LHCN-M2 (cell line): Measurements from ENCODE around the gene GLIS1. TPM values are rescaled to one million over a fixed set of nuclear protein-coding genes. Genes with fewer than 3 reads are reported as not detected.
"Not testable (repeated sequence)": the region's sequence is repeated elsewhere in the genome, so short reads cannot be mapped to it uniquely, and the experiment has no call there.

Experiments used
- DNase-seq: peaks from one replicate; pipeline ENCODE4 v3.0.0-alpha.2; 2012; ENCODE audit warnings: low read depth
- total RNA-seq: library from RNA; depleted of rRNA; stranded (reverse); fragments of >200 nt; gene quantifications from 2 replicates; pipeline ENCODE4 v1.2.3, GENCODE V29; 2014

Gene GLIS1
- total RNA-seq, 1 experiment from 2014 or later = 3.7 TPM

DNA sequence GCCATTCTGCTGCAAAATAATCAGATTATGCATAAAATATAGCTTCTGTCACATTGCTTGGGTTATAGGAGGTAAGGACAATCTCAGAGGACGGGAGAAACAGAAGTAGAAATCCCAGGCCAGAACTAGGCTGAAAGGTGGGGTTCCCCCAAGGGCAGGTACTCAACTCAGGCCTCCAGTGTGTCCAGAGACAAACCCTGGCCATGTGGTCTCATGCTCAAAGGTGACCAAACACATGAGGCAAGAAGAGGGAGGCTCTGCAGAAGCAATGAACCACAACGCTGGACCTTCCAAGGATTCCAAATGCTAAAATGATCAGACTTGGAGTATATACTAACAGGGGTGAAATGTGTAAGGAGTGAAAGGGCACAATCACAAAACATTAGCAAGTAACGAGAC is 176.0 kb downstream of the GLIS1 start:
- no peak for DNase-seq

- DNase-seq = no peak
Measured at GRCh38 chr1:53562291-53562980, 176.5 kb downstream of the GLIS1 start.

GRCh38 chr1:53561503-53562105 is 177.4 kb downstream of the GLIS1 start:
- DNase-seq = no peak

- no peak for DNase-seq
Measured at GRCh38 chr1:53560581-53561502, 178.1 kb downstream of the GLIS1 start.

DNA sequence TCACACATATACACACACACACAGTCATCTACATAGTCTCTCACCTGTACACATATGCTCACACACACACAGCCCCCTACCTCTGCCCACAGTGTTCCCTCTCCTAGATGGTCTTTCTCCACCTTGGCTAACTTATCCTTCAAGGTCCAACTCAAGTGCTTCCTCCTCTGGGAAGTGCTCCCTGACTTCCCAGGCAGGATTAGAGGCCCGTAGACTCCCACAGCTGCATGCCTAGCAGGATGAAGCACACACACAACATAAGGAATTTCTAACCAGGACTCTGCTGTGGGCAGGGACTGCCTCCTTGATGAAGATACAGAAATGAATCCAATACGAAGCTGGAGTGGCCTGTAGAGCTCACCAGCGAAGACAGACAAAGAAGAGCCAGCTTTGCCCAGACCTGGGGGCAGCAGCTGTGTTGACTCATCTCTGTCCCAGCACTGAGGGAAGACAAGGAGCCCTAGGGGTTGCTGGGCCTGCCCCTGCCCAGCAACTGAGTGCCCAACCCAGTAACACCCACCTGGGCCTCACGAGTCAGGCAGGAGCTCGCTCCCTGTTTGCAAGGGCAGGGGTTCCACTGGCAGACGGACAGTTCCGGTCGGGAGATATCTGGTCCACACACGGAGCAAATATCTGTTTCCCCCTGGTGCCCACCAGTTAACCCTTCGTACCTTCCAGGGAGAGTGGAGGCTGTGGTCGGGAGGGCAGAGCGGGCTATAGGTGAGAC is 178.9 kb downstream of the GLIS1 start:
- peak; percentile 14 for DNase-seq

DNA sequence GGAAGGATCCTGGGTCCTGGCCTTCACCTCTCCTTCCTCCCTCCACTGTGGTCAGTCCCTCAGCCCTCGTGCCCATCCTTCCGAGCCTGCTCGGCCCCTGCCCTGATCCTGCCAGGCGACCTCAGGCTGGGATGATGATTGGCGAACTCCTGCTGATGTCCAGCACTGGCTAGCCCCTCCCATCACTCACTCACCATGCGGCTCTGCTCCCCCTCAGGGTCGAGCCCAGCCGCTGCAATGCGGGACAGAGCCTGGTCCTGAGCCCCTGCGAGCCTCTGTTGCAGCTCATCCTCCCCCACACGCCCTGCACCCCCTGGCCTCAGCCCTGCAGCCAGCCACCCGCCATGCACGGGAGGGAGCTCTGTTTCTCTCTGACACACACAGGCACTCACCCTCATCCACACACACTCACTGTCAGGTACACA is 179.6 kb downstream of the GLIS1 start:
- DNase-seq = no peak

DNA sequence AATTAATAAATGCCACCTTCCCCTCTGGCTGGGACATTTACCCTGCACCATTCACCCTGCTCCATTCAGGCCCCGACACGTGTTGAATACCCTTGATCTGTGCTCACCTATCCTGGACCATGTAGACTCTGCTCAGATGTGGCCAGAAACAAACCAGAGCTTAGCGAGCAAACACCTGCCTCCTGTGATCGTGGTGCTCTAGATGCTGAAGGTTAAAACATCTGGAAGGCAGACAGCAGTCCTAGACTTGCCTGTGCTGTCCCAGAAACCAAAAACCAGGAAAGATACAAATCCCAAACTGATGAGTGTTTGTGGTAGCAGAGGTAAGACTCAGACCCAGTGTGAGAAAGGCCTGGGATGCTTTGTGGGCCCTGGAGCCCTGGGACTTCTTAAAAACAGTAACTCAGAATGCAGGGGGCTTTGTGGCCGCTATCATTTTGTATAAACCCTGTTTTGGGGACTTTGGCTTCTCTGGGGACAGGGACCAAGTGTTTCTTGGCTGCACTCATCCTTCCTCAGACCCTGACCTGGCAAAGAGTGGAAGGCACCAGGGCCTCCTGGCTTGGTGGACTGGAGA is 180.1 kb downstream of the GLIS1 start:
- DNase-seq = no peak

DNA sequence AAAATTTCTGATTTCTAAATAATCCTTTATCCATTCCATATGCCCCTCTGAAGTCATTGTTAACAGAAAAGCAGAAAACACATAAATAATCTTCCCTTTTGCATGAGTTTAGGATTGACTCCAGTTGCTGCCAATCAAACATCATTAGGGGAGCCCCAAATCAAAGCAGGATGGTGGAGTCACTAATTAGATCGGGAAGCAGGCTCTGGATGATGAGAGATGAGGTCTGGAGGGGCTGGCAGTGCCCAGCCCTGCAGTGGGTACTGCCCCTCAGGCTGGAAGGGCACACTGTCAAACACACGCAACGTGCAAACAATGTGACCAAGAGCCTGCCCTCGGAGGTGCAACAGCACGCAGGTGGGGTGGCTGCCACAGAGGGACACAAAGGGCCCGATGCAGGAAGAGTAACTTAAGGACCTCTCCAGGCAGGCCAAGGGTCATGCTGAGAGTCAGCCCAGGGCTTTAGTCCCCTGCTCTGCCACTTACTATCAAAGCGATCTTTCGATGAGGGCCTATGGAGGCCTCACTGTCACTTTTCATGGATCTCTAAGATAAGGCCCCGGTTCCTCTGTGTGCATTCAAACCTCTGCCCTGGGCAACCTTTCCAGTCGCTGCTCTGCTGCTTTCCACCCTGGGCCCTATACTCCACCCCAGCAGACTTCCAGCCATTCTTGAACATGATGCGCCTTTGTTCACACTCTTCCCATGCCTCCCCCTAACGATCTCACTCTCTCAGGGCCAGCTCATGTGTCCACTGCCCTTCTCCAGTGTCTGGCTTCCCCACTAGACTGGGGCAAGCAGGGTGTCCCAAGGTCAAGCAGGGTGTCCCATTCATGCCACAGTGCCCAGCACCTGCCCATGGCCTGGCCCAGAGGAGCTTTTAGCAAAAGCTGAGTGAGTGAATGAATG is 180.9 kb downstream of the GLIS1 start:
- no peak for DNase-seq

DNA sequence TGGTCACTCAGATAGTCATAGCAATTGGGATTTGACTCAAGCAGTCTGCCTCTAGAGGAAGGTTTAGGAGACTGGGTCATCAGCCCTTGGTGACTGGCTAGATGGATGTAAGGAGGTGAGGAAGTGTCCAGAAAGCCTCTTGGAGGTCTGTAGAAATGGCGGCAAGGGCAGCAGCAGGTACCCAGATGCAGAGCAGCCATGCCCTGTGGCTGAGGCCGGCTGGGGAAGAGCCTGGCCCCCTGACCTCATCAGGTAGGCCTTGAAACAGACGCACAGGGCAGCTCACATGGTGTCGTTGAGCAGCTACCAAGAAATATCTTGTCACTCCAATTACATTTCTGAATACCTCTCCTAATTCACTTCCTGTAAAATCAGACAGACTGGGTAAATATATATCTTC is 181.6 kb downstream of the GLIS1 start:
- no peak for DNase-seq

- DNase-seq = no peak
Measured at GRCh38 chr1:53556657-53557227, 182.2 kb downstream of the GLIS1 start.

DNA sequence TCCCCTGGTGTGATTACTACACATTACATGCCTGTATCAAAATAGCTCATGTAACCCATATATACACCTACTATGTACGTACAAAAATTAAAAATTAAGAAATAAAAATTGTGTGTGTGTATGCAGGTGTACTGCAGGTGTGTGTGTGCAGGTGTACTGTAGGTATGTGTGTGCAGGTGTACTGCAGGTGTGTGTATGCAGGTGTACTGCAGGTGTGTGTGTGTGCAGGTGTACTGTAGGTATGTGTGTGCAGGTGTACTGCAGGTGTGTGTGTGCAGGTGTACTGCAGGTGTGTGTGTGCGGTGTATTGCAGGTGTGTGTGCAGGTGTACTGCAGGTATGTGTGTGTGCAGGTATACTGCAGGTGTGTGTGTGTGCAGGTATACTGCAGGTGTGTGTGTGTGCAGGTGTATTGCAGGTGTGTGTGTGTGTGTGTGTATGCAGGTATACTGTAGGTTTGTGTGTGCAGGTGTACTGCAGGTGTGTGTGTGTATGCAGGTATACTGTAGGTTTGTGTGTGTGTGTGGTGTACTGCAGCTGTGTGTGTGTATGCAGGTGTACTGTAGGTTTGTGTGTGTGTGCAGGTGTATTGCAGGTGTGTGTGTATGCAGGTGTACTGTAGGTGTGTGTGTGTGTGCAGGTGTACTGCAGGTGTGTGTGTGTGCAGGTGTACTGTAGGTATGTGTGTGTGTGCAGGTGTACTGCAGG is 183.2 kb downstream of the GLIS1 start:
- DNase-seq = not testable (repeated sequence)

- no peak for DNase-seq
Measured at GRCh38 chr1:53554592-53555305, 184.2 kb downstream of the GLIS1 start.

DNA sequence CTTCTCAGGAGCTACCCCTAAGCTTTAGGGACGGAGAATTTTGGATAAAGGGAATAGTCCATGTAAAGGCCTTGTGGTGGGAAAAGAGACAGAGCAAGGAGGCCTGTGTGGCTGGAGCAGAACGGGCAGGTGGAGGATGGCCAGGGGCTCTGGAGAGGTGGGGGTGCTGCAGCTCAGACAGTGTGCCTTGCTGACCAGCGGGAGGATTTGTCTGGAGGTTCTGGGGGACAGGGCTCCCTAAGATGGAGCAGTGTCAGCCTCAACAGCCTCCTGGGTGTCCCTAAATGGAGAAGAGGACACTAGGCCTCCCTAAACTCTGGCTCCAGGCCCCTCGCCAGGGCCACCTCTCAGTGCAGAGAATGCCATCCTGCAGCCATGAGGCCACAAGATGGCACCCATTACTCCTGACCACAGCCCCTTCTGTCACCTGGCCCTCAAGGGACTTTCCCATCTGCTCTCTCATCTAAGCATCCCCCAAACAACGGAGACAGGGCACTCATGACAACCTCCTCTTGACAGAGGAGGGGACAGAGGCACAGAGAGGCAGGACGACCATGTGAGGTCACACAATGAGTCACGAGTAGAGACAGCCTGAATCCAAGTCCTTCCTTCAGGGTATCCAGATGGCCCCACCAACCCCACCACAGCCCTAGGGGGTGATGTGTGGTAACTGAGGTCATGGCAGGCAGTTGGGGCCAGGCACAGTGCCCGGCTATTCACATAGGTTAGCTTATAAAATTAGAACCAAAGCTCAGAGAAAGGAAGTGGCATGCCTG is 185.0 kb downstream of the GLIS1 start:
- DNase-seq = no peak

GRCh38 chr1:53552981-53553733 is 185.8 kb downstream of the GLIS1 start:
- DNase-seq = no peak

DNA sequence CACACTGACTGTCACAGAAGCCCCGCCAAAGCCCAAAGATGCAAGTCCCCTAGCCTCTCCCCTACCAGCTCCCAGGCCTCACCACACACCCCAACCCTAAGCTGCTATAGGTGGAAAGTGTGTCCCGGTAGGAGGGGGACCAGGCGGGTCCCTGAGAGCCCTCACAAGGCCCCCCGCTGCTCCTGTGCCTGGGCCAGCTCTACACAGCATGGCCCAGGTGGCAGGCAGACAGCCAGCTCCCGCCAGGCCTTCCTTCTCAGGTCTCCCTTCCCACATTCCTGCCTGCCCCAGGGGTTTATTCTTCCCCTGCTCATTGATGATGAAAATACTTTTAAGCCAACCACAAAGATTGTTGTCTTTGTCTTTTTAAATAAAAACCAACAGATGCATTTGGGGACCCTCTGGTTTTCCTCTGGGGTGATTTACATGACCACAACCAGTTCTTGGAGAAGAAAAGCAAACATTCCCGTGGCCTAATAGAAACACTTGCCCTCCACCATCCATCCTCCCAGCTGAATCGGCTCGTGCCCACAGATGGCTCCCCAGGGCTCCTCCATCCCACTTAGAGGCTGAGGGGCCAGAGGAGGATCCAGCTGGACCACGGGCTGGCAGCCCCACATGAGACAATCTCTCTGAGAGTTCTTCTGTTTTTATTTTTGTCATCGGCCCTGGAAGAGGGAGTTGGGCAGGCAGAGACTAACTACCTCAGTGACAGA is 186.7 kb downstream of the GLIS1 start:
- DNase-seq = peak; percentile 73

DNA sequence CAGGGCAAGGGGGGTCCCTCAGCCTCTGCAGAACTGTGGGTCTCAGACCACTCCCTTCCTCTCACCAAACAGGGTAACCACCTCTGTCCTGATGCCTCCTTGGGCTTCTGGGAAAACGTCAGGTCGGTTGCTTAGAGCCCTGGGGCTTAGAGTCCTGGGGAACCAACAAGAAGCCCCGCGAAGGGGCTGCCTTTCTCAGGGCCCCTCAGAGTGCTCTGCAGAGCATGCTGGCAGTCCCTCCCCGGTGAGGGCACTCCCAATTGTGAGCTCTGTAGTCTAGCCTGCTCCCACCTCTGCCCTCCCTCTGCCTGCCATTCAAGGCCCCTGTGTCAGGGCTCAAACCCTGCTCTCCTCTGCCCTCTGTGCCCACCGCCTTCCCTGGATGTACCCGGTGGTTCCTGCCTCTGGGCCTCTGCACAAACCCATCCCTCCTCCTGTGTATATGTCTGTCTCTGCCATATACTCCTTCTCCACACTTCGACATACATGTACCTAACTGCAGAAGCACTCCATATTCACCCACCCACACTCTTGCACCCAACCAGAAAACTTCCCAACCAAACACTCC is 187.5 kb downstream of the GLIS1 start:
- no peak for DNase-seq
